ENCODE data around the gene NOL4L.
"Not testable (repeated sequence)": the region's sequence is repeated elsewhere in the genome, so short reads cannot be mapped to it uniquely, and the experiment has no call there.

NOL4L gene

DNA sequence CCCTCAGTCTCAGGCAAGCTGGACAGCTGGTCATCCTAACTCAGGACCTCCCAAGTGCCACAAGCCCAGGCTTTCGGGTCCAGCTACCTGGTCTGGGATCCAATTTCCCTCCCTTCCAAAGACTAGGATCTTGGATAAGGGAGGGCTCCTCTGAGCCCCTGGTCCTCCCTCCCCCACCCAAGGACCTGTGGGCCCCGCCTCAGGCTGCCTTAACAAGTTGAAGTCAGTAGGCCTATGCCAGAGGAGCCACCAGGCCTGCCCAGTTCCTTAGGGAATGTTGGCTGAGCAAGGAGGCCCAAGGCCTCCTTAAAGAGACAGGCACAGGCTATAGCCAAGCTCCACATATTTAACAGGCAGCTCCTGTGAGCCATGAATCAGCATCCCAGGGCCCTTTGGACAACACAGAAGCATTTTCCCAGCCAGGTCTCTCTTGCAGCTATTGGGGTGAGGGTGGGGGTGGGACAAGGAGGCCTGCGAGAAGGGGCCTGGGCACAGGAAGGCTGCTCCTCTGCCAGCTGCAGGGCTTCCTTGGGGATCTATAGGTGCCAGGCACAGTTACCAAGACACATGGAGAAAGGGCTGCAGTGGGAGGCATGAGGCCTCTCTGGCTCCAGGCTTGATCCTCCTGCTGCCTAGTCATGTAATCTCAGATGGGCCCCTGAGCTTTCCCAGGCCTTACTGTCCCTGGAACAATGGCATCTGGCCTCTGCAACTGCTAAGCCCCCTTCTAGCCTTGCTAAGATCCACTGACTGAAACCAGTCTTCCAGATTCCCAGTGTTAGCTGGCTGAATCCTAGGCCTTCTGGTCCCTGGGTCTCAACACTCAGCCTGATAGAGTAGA lies 27.4 kb upstream of the NOL4L start:
- no peak for DNase-seq

DNA sequence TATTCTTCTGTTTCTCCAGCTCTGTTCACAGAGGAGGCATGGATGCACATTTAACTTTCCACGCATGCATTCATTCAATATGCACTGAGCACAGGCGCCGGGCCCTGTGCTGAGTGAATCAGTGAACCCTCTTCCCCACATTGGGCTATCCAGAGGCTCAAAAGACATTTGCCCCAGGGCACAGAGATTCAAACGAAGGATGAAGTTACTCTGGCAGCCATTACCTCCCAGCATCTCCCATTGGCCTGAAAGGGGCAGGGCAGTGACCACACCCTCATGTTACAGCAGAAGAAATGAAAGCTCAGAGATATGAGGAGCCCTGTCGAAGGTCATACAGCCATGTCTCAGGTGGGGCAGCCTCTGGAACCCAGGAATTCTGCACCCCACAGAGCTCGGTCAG lies 26.7 kb upstream of the NOL4L start:
- no peak for DNase-seq

DNA sequence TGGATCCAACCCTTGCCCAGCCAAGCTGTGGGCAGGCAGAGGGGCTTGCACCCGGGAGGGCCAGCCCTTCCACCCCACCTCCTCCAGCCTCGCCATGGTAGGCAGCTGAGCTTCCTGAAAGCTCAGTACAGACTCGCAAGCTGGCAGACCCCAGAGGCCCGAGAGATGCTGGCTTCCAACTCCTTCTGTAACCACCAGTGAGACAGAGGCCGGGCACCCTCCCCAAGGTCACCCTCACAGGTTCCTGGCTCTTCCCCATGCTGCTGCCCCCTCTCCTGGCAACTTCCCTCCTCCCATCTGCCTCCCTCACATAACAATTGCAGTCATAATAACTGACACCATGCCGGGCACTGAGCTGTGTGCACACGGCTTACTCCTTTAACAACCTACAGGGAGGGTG lies 26.2 kb upstream of the NOL4L start:
- DNase-seq, result no peak

DNA sequence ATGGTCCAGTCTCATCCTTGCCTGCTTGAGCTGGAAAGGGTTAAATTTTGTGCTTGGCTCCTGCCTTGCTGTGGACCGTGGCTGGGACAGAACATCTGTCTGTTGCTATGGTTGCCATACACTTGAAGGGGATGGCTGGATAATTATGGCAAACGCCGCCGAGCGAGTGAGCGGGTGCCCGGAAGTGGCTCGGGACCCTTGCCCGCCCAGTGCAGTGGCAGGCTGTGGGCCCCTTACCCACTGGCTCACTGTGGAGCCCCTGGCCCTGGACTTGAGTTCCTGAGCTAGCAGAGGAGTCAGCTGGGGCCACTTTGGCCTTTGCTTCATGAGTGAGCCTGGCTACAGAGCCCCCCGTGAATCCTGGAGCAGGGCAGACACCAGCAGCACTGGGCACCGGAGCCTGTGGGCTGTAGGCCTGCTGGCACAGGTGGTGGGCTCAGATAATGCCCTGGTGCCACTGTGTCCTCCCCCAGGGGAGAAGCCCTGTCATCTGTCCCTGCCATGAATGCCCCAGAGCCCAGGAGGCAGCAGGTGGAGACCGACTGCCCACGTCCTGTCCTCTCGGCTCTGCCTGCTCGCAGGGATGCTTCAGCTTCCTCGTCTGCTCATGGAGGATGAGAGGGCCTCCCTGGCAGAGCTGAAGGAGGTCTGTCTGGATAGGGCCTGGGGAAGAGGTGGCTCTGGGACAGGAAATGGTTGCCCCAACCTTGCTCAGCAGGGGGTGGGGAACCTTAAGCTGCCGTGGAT lies 25.5 kb upstream of the NOL4L start:
- no peak for DNase-seq

DNA sequence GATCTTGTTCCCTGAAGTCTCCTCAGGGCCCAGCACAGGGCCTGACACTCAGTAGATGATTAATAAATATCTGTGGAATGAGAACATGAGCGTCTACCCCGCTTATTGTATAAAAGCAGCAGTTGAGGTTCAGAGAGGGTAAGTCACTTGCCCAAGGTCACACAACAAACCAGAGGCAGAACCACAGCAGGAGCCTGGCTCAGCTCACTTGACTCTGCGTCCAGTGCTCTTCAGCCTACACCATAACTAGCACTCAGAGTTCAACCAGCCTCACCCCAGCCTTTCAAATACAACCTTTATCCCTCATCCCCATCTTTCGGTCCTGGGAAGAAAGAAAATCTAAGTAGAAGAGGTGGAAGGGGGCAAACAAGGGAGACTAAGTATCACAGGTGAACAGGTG lies 24.9 kb upstream of the NOL4L start:
- no peak for DNase-seq

DNA sequence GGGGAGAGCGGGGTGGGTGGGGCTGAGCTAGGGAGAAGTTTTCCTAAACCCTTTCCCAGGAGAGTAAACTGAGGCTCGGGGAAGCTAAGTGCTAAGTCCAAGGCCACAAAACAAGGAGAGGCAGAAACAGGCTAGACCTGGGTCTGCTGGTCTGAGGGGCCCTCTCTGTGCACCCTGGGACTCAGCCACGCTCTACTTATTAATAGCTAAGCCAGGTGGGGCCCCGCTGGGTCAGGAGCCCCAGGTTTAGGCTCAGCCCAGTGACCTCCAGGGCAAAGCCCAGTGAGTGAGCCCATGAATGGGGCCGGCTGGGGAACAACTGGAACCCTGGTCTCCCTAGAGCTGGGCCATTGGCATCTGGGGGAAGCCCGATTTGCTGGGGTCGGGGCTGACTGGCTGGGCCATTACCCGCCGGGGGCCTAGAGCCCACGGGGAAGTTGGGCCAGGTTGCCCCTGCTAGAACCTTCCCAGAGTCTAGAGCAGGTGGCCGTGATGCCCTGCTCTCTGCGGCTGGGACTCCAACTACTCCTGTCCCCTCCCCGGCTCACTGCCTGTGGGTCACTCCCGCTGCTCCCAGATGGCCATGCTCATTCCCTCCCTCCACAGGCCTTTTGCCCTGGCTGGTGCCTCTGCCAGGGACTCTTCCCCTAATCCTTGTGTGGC lies 24.1 kb upstream of the NOL4L start:
- no peak for DNase-seq

DNA sequence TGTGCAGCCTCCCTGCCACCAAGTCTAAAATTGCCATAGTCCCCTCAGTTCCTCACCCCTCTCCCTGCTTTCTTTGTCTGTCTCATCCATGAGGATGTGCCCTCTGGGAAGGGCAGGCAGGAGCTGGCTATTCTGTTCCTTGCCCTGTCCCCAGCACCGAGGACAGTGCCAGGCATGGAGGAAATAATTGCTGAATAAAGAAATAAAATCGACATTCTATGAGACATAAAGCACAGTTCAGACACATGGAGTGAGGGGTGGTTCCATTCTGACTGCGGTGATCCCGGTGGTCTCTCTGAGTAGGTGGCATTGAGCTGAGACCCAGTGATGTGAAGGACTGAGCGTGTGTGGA lies 23.5 kb upstream of the NOL4L start:
- no peak for DNase-seq

DNA sequence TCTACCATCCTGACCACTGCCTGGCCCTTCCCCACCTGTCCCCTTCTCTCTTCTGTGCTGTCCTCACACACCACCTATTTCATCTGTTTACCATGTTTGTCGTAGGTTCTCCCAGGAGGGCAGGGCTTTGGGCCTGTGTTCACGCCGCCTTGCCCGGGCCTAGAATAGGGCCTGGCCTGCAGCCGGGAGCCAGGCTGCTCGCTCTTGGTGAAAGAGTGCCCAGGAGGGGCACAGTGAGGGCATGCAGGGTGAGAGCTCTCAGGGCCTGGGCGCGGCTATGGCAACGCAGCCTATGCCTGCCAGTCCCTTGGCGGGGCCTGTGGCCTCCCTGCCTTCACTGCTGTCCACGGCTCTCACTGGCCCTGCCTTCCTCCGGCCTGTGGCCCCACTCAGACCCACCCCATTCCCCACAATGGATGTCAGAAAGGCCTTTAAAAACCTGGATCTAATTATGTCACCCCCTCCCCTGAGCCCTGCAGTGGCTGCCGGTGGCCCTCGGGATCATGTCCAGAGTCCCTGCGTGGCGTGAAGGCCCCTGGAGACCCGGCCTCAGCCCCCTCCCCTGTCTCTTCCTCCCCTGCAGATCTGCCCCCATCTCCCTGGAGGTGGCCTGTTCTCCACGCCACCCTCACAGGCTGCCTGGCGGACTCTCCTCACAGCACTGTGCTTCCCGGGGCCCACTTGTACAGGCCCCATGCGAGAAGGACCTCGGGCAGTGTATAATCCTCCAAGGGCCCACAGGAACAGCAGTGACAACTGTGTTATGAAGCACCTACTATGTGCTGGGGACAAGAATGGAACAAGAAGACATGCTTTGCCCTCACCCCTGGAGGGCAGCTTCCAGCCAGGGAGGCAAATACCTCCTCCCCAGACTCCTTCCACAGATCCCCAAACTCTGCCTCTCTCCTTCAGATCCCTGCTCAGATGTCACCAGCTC lies 22.9 kb upstream of the NOL4L start:
- DNase-seq, result no peak

DNA sequence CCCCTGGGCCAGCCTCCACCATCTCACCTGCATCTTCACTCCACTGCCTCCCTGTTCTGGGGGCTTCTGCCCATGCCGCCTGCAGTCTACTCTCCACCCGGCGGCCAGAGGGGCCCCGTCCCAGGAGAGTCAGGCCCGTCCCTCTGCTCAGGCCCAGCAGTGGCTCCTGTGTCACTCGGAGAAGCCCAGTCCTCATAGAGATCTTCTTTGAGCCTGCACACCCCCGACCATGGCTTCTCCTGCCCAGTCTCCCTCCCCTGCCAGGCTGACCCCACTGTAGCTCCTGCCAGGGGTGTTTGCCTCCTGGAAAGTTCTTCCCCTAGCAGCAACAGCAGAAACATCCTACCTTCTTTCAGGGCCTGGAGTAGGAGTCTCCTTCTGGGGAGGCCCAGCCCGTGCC lies 22.2 kb upstream of the NOL4L start:
- DNase-seq, result no peak

DNA sequence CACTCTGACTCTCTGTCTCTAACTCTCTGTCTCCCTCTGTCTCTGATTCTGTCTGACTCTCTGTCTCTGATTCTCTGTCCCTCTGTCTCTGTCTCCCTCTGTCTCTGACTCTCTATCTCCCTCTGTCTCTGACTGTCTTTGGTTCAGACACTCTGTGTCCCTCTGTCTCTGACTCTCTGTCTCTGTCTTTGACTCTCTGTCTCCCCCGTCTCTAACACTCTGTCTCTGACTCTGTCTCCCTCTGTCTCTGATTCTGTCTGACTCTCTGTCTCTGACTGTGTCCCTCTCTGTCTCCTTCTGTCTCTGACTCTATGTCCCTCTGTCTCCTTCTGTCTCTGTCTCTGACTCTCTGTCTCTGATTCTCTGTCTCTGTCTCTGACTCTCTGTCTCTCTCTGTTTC lies 21.7 kb upstream of the NOL4L start:
- no peak for DNase-seq

DNA sequence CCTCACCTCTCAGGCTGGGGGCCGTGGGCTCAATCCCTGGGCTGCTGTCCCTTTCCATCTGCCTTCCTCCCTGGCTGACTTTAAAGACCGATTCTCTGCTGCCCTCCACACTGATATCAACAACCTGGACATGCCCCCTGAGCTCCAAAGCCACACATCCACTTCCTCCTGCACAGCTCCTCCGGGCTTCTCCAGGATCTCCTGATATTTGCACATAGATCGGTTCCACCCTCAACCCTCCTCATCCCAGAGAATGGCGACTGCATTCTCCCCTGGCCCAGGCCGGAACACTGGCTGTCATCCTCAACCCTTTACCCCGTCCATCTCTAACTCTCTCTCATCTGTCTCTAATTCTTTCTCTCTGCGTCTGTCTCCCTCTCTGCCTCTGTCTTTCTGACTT lies 21.0 kb upstream of the NOL4L start:
- no peak for DNase-seq

DNA sequence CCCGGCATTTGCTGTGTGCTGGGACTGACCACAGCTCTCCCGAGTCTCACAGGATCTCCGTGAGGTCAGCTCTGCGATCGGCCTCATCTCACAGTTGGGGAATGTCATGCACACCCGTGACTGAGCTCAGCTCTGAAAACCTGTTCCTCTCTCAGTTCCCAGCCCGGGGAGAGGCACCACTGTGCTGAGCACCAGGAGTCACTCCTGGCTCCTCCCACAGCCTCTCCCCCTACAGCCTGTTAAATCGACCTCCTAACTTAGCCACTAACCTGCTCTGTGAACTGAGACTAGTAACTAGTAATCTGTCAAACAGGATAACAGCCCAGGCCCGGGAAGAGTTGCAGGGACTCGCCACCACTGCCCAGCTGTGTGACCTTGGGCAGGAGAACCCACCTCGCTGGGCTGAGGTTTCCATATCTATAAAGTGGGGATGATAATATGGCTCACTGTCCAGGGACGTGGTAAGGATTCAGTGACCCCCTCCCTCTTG lies 20.1 kb upstream of the NOL4L start:
- DNase-seq, result no peak

DNA sequence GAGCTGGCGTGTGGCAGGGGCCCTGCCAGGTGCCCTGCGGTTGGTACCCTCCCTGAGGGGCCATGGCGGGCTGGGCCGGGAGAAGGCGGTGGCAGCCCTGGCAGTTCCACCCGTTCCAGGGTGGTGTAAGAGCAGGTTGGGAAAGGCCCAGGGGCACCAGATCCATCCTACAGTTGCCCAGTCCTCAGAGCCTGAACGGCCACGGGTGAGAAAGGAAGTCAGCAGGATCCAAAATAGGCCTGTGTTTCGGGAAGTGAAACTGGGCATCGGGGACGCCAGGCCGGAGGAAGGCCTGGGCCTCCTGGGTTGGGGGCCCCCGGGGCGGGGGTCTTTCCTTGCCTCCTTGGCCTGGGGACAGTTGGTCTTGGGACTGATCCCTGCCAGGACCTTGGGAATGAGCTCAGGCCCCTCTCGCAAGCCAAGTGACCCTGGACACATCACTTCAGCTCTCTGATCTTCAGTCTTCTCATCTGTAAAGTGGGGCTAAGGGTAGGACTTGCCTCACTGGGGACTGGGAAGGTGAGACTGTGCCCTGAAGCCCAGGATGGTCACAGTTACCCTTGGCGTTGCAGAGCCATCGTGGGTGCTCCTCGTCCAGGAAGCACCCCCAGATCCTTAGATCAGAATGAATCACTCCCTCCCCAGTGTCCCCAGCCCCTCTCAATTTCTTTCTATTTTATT lies 18.1 kb upstream of the NOL4L start:
- no peak for DNase-seq

DNA sequence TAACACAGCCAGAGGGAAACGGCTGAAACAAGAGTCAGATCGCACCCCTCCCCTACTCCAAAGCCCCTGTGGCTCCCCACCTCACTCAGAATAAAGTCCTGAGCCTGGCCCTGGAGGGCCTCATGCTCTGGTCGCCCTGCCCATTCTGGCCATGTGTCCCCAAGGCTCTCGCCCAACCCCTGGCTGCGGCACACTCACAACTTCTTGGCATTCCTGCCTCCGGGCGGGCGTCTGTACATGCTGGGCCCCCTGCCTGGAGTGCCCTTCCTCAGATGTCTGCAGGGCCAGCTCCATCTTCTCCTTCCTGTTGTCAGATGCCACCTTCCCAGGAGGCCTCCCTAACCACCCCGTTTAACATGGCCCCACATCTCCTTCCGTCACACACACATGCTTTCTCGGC lies 17.1 kb upstream of the NOL4L start:
- DNase-seq, result no peak

DNA sequence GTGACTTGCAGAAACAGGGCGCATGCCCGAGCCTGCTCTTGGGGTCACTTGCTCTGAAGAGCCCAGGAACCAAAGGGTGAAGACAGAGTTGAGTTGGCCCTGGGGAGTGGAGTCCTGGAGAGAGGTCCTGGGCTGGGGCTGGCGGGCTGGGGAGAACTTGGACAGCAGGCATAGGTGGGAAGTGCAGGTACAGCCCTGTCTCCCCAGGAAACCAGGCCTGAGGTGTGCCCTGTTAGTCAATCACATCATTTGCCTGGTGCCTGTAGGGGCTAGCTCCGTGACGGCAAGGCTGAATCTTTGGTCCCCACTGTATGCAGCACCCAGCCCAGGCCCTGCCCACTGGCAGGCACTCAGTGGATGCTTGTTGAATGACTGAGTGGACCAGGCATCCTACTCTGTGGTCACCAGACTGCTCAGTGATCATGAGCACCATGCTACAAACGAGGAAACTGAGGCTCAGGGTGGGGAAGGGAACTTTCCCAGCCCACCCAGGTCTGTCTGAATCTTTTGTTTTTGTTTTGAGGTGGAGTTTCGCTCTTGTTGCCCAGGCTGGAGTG lies 15.6 kb upstream of the NOL4L start:
- DNase-seq, result no peak

DNA sequence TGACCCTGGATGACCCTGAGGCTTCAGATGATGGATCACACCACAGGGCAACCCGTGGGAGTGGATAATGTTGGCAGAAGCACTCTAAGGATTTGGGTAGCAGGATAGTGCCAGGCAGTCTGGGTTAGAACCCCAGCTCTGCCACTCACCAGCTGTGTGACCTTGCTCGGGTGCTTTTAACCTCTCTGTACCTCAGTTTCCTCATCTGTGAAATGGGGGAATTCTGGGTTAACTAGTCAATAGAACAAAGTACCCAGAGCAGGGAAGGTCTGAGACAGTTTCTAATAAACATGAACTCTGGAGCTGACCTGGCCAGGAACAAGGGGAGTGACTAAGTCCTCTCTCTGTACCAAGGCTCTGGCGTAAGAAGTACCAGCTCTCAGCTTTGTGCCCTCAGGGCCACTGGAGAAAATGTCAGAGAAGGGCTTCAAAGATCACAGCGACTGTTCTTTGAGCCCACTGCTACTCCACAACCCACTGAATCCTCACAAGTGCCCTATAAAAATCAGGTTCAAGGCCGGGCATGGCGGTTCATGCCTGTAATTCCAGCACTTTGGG lies 14.7 kb upstream of the NOL4L start:
- no peak for DNase-seq

DNA sequence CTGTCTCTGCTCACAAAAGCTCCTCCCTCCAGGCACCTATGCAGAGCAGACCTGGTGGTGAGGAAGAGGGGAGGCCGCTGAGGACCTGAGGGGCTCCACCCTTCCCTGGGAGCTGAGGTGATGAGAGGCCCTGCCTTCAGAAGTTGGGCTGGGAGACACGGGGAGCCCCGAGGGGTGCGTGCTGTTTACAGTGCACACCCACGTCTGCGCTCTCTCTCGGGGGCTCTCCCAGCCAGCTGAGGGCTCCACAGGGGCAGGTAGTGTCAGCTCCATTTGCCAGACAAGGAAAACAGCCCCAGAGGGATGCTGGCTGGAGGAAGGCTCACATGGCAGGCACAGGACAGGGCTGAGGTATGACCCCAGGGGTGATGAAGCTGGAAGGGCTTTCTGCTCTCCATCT lies 13.5 kb upstream of the NOL4L start:
- DNase-seq, result no peak

DNA sequence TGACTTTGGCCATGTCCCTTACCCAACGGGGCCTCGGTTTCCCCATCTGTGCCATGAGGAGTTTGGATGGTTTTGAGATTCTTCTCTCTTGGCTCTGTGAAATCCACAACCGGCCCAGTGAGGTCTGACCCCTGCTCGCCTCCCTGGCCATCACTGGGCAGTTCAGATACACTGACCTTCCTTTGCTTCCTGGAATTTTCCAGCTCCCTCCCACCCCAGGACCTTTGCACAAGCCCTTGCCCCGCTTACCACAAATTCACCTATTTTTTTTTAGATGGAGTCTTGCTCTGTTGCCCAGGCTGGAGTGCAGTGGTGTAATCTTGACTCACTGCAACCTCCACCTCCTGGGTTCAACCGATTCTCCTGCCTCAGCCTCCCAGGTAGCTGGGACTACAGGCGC lies 12.6 kb upstream of the NOL4L start:
- no peak for DNase-seq

DNA sequence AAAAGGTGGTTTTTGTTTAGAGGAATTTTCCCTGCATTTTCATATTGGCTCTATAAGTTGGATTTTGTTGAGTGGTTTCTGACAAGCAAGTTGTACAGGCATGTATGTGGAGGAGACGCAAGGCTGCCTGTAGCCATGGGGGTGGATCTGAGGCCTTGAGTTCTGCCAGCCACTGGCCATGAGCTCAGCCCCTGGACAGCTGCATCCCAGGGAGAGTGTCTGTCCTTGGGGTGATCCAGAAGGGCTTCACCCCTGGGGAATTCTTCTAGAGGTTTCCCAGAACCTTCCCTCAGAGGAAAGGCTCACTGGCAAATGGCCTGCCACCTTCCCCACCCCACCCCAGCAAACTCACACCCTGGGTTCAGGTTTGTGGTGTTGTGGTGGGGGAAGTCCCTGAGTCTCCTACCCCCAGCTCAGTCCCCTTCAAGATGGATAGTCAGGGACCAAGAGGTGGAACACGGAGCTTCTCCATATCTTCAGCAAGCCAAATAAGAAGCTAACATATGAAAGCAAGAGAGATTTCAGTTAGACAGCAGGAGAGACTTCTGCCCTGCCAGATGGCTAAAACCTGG lies 11.6 kb upstream of the NOL4L start:
- no peak for DNase-seq

DNA sequence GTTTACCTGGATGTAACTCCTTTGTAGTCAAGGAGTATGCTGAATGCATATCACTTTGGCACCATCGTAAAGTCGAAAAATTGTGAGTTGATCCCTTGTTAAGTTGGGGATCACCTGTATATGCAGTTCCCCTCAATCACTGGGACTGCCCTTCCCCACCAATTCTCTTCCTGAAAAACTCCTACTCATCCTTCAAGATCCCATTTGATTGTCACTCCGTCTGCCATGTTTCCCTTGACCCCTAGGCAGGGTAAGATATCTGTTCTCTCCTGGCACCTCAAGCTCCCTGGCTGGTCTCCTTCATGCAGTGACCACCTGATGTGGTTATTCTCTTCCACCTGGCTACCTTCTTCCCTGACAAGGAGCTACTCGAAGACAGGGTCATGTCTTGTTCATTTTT lies 10.0 kb upstream of the NOL4L start:
- no peak for DNase-seq

DNA sequence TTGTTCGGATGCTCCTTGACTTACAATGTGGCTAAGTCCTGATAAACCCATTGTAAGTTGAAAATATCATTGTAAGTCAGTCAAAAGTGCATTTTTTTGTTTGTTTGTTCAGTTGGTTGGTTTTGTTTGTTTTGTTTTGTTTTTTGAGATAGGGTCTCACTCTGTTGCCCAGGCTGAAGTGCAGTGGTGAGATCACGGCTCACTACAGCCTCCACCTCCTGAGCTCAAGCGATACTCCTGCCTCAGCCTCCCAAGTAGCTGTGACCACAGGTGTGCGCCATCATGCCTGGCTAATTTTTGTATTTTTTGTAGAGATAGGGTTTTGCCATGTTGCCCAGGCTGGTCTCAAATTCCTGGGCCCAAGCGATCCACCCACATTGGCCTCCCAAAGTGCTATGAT lies 9.5 kb upstream of the NOL4L start:
- not testable (repeated sequence) for DNase-seq

All from 8988T (cell line).